AG04449 (cell line): ENCODE measurements around the gene GPR35.

Experiments
- CTCF ChIA-PET: fragments of 350-600 bp; formaldehyde crosslinking; extraction: SDS; loops from one replicate; lab custom pipeline; 2021; ENCODE audit warnings: antibody characterized with exemption; lab: Yijun Ruan, JAX
- POLR2A ChIA-PET: fragments of 400-600, 350-600 bp; formaldehyde crosslinking; extraction: SDS; loops from one replicate; lab custom pipeline; 2020; ENCODE audit warnings: antibody characterized with exemption, inconsistent platforms; lab: Yijun Ruan, JAX
- DNase-seq: peaks from one replicate; pipeline ENCODE4 v3.0.0-alpha.2; 2010; ENCODE audit warnings: low read depth, low spot score
- H3K4me3 ChIP-seq: 2 replicates; pipeline ENCODE4 v1.5.1; 2011; ENCODE audit warnings: low read depth, mild to moderate bottlenecking, control low read depth, low read length
- CTCF ChIP-seq: IDR thresholded peaks from one replicate; pipeline ENCODE4 v1.5.1; 2011; ENCODE audit warnings: mild to moderate bottlenecking, moderate library complexity, low read length, control low read depth, inconsistent platforms; ENCODE audit not compliant: insufficient read depth; ENCODE audit errors: missing control alignments

Gene GPR35

GRCh38 chr2:240630771-240631547 is 5.7 kb downstream of the GPR35 start:
- TF ChIP-seq CTCF, result no peak
- DNase-seq, result no peak
- ChIA-PET POLR2A (no interaction called here), CTCF (no interaction called here)
- H3K4me3 ChIP-seq, result no peak overlapping the region

GRCh38 chr2:240631548-240632305 is 6.4 kb downstream of the GPR35 start:
- TF ChIP-seq CTCF, result no peak
- ChIA-PET CTCF (no interaction called here), POLR2A (no interaction called here)
- no peak overlapping the region for H3K4me3 ChIP-seq
- DNase-seq, result no peak

GRCh38 chr2:240632306-240632721 is 7.0 kb downstream of the GPR35 start:
- ChIA-PET CTCF (no interaction called here), POLR2A (no interaction called here)
- no peak for TF ChIP-seq CTCF
- DNase-seq, result no peak
- H3K4me3 ChIP-seq, result no peak overlapping the region

- no peak overlapping the region for H3K4me3 ChIP-seq
- no peak for TF ChIP-seq CTCF
- POLR2A ChIA-PET, result no interaction called here
- DNase-seq, result no peak
- CTCF ChIA-PET, result no interaction called here
Observed at GRCh38 chr2:240635121-240635997, 10.1 kb downstream of the GPR35 start.

GRCh38 chr2:240635998-240636547 is 10.8 kb downstream of the GPR35 start:
- no peak for TF ChIP-seq CTCF
- POLR2A ChIA-PET, result no interaction called here
- DNase-seq, result no peak
- CTCF ChIA-PET, result no interaction called here
- no peak overlapping the region for H3K4me3 ChIP-seq
